Activated naive CD4-positive, alpha-beta T cell (primary cell): Measurements from ENCODE around the gene PHF14.

Experiments used
- DNase-seq, 4 experiments: peaks; one replicate each; lab custom pipeline; 2025; lab: John Stamatoyannopoulos, UW

The PHF14 gene

GRCh38 chr7:11175887-11176286 is 202.2 kb downstream of the PHF14 start:
- no peak for DNase-seq

GRCh38 chr7:11176985-11177555 is 203.4 kb downstream of the PHF14 start:
- no peak for DNase-seq

- no peak for DNase-seq
Measured at GRCh38 chr7:11177793-11178192, 204.1 kb downstream of the PHF14 start.

GRCh38 chr7:11181590-11181989 is 207.9 kb downstream of the PHF14 start:
- no peak for DNase-seq

- DNase-seq: no peak
Measured at GRCh38 chr7:11182736-11183135, 209.1 kb downstream of the PHF14 start.

GRCh38 chr7:11185179-11185815 is 211.6 kb downstream of the PHF14 start:
- no peak for DNase-seq

- no peak for DNase-seq
Measured at GRCh38 chr7:11188529-11189310, 215.0 kb downstream of the PHF14 start.

GRCh38 chr7:11191081-11191480 is 217.4 kb downstream of the PHF14 start:
- no peak for DNase-seq

- DNase-seq: no peak
Measured at GRCh38 chr7:11191574-11192220, 218.0 kb downstream of the PHF14 start.

GRCh38 chr7:11192506-11192905 is 218.8 kb downstream of the PHF14 start:
- no peak for DNase-seq

GRCh38 chr7:11193131-11193867 is 219.6 kb downstream of the PHF14 start:
- DNase-seq: no peak

GRCh38 chr7:11193888-11194287 is 220.2 kb downstream of the PHF14 start:
- DNase-seq: no peak

- no peak for DNase-seq
Measured at GRCh38 chr7:11194492-11194891, 220.8 kb downstream of the PHF14 start.

GRCh38 chr7:11195502-11195901 is 221.8 kb downstream of the PHF14 start:
- DNase-seq: no peak

- DNase-seq: no peak
Measured at GRCh38 chr7:11196143-11196542, 222.5 kb downstream of the PHF14 start.

GRCh38 chr7:11203224-11203623 is 229.6 kb downstream of the PHF14 start:
- no peak for DNase-seq

GRCh38 chr7:11203683-11204082 is 230.0 kb downstream of the PHF14 start:
- no peak for DNase-seq

GRCh38 chr7:11206177-11206899 is 232.7 kb downstream of the PHF14 start:
- no peak for DNase-seq

GRCh38 chr7:11207565-11207964 is 233.9 kb downstream of the PHF14 start:
- DNase-seq: no peak

- DNase-seq: no peak
Measured at GRCh38 chr7:11208883-11209465, 235.3 kb downstream of the PHF14 start.

- no peak for DNase-seq
Measured at GRCh38 chr7:11210374-11210773, 236.7 kb downstream of the PHF14 start.
